ENCODE data around the gene NUDT19.
A peak's percentile ranks its signal among the peaks of the same experiment; 100 is the strongest.

NUDT19 gene

DNA sequence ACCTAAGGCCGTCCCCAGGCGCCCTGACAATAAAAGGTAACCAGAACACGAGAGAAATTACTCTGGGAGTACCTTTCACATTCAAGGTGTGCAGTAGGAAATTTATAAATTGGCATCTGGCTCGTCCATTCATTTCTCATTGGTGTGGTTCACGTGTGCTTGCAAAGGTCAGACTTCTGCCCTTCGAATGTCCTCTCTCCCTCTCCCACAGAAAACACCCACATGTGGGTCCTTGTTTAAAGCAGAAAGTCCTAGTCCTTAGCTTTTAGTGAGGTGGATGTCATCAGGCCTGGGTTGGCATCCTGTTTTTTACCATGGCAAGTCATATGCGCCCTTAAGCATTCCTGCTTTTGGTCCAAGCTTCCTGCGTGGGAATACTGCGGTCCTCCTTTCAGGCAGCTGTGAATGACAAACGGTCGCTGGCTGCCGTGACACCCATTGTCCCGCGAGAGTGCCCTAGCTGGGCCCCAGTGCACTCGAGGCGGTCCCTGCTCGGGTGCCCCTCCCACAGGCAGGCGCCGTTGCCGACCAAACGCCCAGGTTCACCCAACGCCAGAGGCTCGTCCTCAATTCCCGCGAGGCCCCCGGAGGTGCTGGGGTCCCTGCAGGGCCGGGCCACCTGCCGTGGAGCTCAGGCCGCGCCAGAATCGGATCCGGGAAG is at the start of gene NUDT19:
Gene NUDT19, plus strand, starts transcription at position 531 of the 661 bp plus-strand sequence. CDS start 140 bp downstream, outside the sequence.
- peak; percentile 96 for ATAC-seq
- TF ChIP-seq ESRRG (CRISPR knock-in tag; IDR thresholded peaks at IDR 0.05) = no peak
- TF ChIP-seq PPARA (CRISPR knock-in tag; IDR thresholded peaks at IDR 0.05; ENCODE audit: borderline replicate concordance) = no peak
- TF ChIP-seq ZFP3 (CRISPR knock-in tag; IDR thresholded peaks at IDR 0.05) = no peak
- TF ChIP-seq ZNF8 (CRISPR knock-in tag; IDR thresholded peaks at IDR 0.05) = no peak

DNA sequence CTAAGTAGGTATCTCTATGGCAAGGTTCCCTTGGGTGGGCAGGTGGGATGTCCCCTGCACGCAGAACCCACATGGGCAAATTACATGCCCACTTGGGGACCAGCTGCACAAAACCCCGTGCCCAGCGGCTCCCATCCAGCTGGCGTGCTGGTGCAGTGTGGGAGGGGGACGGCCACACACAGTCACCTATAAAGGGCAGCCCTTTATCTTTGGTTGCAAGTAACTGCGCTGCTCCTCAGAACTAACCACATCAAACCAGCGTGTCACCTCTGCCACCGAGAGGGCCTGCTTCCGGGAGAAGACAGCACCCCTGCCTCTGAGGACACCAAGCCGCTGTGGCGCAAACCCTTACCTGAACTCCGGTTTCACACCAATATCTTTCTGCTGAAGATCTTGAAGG is 48.9 kb upstream of the NUDT19 start:
- no peak for ATAC-seq
- TF ChIP-seq ZNF8 (CRISPR knock-in tag; IDR thresholded peaks at IDR 0.05) = no peak
- no peak for TF ChIP-seq ZFP30 (CRISPR knock-in tag; IDR thresholded peaks at IDR 0.05)
- TF ChIP-seq, protein P1, sequence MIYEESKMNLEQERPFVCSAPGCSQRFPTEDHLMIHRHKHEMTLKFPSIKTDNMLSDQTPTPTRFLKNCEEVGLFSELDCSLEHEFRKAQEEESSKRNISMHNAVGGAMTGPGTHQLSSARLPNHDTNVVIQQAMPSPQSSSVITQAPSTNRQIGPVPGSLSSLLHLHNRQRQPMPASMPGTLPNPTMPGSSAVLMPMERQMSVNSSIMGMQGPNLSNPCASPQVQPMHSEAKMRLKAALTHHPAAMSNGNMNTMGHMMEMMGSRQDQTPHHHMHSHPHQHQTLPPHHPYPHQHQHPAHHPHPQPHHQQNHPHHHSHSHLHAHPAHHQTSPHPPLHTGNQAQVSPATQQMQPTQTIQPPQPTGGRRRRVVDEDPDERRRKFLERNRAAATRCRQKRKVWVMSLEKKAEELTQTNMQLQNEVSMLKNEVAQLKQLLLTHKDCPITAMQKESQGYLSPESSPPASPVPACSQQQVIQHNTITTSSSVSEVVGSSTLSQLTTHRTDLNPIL (CRISPR knock-in tag; IDR thresholded peaks at IDR 0.05; ENCODE audit: low read depth) = no peak
- TF ChIP-seq OSR1 (CRISPR knock-in tag; IDR thresholded peaks at IDR 0.05) = no peak
- TF ChIP-seq TCF4 (CRISPR knock-in tag; IDR thresholded peaks at IDR 0.05; ENCODE audit: borderline replicate concordance) = no peak
- no peak for TF ChIP-seq ISL1 (CRISPR knock-in tag; IDR thresholded peaks at IDR 0.05)
- TF ChIP-seq PPARA (CRISPR knock-in tag; IDR thresholded peaks at IDR 0.05; ENCODE audit: borderline replicate concordance) = no peak
- TF ChIP-seq ZNF70 (CRISPR knock-in tag; IDR thresholded peaks at IDR 0.05) = no peak
- no peak for TF ChIP-seq RARB (CRISPR knock-in tag; IDR thresholded peaks at IDR 0.05)
- TF ChIP-seq BACH2 (CRISPR knock-in tag; IDR thresholded peaks at IDR 0.05; ENCODE audit: borderline replicate concordance) = no peak

DNA sequence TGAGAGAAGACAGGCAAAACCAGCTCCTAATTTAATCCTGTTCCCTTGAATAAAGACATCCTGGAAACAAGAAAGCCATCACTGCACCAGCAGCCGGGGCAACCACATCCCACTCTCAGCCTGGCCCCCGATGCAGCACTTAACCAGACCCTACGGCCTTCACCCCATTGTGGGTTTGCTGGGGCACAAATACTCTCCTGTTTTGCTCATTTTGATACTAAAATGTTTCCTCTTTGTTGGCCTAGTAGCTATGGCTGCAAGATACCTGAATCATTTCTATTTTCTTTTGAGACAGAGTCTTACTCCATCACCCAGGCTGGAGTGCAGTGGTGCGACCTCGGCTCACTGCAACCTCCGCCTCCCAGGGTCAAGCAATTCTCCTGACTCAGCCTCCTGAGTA is 45.1 kb upstream of the NUDT19 start:
- ATAC-seq = no peak
- TF ChIP-seq ZFP30 (CRISPR knock-in tag; IDR thresholded peaks at IDR 0.05) (no peak), ZNF8 (CRISPR knock-in tag; IDR thresholded peaks at IDR 0.05) (no peak), SNAI2 (CRISPR knock-in tag; IDR thresholded peaks at IDR 0.05) (no peak), GLIS3 (CRISPR knock-in tag; IDR thresholded peaks at IDR 0.05) (no peak), ARNTL (CRISPR knock-in tag; IDR thresholded peaks at IDR 0.05; ENCODE audit: borderline replicate concordance, low read depth) (no peak), PPARA (CRISPR knock-in tag; IDR thresholded peaks at IDR 0.05; ENCODE audit: borderline replicate concordance) (no peak), ESRRG (CRISPR knock-in tag; IDR thresholded peaks at IDR 0.05) (no peak), ZNF565 (CRISPR knock-in tag; conservative IDR thresholded peaks at IDR 0.05; ENCODE audit: low read depth) (no peak), OSR1 (CRISPR knock-in tag; IDR thresholded peaks at IDR 0.05) (no peak), BACH2 (CRISPR knock-in tag; IDR thresholded peaks at IDR 0.05; ENCODE audit: borderline replicate concordance) (no peak), RARB (CRISPR knock-in tag; IDR thresholded peaks at IDR 0.05) (no peak), ZC3H10 (CRISPR knock-in tag; IDR thresholded peaks at IDR 0.05) (no peak), ZFP3 (CRISPR knock-in tag; IDR thresholded peaks at IDR 0.05) (no peak), TCF4 (CRISPR knock-in tag; IDR thresholded peaks at IDR 0.05; ENCODE audit: borderline replicate concordance) (no peak), ISL1 (CRISPR knock-in tag; IDR thresholded peaks at IDR 0.05) (no peak), CSDC2 (CRISPR knock-in tag; IDR thresholded peaks at IDR 0.05) (no peak)
- TF ChIP-seq, protein P2, sequence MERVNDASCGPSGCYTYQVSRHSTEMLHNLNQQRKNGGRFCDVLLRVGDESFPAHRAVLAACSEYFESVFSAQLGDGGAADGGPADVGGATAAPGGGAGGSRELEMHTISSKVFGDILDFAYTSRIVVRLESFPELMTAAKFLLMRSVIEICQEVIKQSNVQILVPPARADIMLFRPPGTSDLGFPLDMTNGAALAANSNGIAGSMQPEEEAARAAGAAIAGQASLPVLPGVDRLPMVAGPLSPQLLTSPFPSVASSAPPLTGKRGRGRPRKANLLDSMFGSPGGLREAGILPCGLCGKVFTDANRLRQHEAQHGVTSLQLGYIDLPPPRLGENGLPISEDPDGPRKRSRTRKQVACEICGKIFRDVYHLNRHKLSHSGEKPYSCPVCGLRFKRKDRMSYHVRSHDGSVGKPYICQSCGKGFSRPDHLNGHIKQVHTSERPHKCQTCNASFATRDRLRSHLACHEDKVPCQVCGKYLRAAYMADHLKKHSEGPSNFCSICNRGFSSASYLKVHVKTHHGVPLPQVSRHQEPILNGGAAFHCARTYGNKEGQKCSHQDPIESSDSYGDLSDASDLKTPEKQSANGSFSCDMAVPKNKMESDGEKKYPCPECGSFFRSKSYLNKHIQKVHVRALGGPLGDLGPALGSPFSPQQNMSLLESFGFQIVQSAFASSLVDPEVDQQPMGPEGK (CRISPR knock-in tag; IDR thresholded peaks at IDR 0.05; ENCODE audit: borderline replicate concordance) = no peak
- TF ChIP-seq, protein P3, sequence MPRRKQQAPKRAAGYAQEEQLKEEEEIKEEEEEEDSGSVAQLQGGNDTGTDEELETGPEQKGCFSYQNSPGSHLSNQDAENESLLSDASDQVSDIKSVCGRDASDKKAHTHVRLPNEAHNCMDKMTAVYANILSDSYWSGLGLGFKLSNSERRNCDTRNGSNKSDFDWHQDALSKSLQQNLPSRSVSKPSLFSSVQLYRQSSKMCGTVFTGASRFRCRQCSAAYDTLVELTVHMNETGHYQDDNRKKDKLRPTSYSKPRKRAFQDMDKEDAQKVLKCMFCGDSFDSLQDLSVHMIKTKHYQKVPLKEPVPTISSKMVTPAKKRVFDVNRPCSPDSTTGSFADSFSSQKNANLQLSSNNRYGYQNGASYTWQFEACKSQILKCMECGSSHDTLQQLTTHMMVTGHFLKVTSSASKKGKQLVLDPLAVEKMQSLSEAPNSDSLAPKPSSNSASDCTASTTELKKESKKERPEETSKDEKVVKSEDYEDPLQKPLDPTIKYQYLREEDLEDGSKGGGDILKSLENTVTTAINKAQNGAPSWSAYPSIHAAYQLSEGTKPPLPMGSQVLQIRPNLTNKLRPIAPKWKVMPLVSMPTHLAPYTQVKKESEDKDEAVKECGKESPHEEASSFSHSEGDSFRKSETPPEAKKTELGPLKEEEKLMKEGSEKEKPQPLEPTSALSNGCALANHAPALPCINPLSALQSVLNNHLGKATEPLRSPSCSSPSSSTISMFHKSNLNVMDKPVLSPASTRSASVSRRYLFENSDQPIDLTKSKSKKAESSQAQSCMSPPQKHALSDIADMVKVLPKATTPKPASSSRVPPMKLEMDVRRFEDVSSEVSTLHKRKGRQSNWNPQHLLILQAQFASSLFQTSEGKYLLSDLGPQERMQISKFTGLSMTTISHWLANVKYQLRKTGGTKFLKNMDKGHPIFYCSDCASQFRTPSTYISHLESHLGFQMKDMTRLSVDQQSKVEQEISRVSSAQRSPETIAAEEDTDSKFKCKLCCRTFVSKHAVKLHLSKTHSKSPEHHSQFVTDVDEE (CRISPR knock-in tag; IDR thresholded peaks at IDR 0.05) = no peak
- TF ChIP-seq, protein P4, sequence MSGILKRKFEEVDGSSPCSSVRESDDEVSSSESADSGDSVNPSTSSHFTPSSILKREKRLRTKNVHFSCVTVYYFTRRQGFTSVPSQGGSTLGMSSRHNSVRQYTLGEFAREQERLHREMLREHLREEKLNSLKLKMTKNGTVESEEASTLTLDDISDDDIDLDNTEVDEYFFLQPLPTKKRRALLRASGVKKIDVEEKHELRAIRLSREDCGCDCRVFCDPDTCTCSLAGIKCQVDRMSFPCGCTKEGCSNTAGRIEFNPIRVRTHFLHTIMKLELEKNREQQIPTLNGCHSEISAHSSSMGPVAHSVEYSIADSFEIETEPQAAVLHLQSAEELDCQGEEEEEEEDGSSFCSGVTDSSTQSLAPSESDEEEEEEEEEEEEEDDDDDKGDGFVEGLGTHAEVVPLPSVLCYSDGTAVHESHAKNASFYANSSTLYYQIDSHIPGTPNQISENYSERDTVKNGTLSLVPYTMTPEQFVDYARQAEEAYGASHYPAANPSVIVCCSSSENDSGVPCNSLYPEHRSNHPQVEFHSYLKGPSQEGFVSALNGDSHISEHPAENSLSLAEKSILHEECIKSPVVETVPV (CRISPR knock-in tag; IDR thresholded peaks at IDR 0.05) = no peak
